RWPE1 (cell line): ENCODE results near the gene RGS4.
"Not testable (repeated sequence)": the region's sequence is repeated elsewhere in the genome, so short reads cannot be mapped to it uniquely, and the experiment has no call there.

Experiments
- CTCF ChIA-PET: fragments of 350-600 bp; sonication (Branson Sonifier 250); formaldehyde crosslinking; extraction: SDS; loops from one replicate; lab custom pipeline; 2021; lab: Yijun Ruan, JAX
- POLR2A ChIA-PET: fragments of 400-600 bp; formaldehyde crosslinking; extraction: SDS; loops from one replicate; lab custom pipeline; 2020; ENCODE audit warnings: antibody characterized with exemption; ENCODE audit not compliant: low non-redundant PET; lab: Yijun Ruan, JAX
- DNase-seq: peaks from one replicate; pipeline ENCODE4 v3.0.0; 2012; ENCODE audit warnings: low spot score
- H3K27ac ChIP-seq: fragments of 450-650 bp; 2 replicates; pipeline ENCODE4 v1.5.1; 2017
- TF ChIP-seq, protein P1 (sequence below): fragments of 450-650 bp; conservative IDR thresholded peaks from 2 replicates; pipeline ENCODE4 v1.5.1; 2017; ENCODE audit warnings: low read depth, mild to moderate bottlenecking

The RGS4 gene

GRCh38 chr1:163076981-163077761 lies 8.0 kb downstream of the RGS4 start:
- no peak for DNase-seq
- no peak overlapping the region for H3K27ac ChIP-seq
- CTCF ChIA-PET = no interaction called here
- POLR2A ChIA-PET = no interaction called here
- TF ChIP-seq, protein P1, sequence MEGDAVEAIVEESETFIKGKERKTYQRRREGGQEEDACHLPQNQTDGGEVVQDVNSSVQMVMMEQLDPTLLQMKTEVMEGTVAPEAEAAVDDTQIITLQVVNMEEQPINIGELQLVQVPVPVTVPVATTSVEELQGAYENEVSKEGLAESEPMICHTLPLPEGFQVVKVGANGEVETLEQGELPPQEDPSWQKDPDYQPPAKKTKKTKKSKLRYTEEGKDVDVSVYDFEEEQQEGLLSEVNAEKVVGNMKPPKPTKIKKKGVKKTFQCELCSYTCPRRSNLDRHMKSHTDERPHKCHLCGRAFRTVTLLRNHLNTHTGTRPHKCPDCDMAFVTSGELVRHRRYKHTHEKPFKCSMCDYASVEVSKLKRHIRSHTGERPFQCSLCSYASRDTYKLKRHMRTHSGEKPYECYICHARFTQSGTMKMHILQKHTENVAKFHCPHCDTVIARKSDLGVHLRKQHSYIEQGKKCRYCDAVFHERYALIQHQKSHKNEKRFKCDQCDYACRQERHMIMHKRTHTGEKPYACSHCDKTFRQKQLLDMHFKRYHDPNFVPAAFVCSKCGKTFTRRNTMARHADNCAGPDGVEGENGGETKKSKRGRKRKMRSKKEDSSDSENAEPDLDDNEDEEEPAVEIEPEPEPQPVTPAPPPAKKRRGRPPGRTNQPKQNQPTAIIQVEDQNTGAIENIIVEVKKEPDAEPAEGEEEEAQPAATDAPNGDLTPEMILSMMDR = no peak

- H3K27ac ChIP-seq = no peak overlapping the region
- TF ChIP-seq, protein P1 = no peak
- no peak for DNase-seq
- POLR2A ChIA-PET = no interaction called here
- CTCF ChIA-PET = no interaction called here
Observed at GRCh38 chr1:163082971-163083370, 13.8 kb downstream of the RGS4 start.

- POLR2A ChIA-PET = no interaction called here
- peak; percentile 20 for DNase-seq
- TF ChIP-seq, protein P1 = no peak
- CTCF ChIA-PET = no interaction called here
- no peak overlapping the region for H3K27ac ChIP-seq
Observed at GRCh38 chr1:163083690-163084089, 14.5 kb downstream of the RGS4 start.

DNA sequence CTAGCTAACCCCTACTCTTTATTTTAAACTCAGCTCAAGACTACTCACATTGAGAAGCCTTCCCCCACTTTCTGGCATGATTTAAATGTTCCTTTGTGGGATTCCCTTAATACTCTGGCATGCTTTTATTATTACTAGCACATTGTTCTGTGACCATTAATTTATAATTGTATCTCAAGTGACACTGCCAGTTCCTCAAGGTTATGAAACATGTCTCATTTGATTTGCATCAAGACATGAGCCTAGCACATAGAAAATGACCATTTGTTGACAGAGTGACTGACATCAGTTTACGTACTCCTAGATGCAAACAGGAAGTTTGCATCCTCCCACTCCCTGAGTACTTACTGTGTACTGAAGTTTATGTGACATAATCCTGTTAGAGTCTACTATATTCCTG lies 15.2 kb downstream of the RGS4 start:
- ChIA-PET POLR2A (no interaction called here), CTCF (no interaction called here)
- no peak for DNase-seq
- no peak overlapping the region for H3K27ac ChIP-seq
- TF ChIP-seq, protein P1 = no peak

- H3K27ac ChIP-seq = no peak overlapping the region
- no peak for DNase-seq
- TF ChIP-seq, protein P1 = no peak
- POLR2A ChIA-PET = no interaction called here
- CTCF ChIA-PET = interaction anchor here (0.6 kb wide), 1 partner anchor 43 kb away, joined by 3 read pairs; no protein-coding TSS in a partner anchor
Observed at GRCh38 chr1:163085041-163085903, 16.1 kb downstream of the RGS4 start.

DNA sequence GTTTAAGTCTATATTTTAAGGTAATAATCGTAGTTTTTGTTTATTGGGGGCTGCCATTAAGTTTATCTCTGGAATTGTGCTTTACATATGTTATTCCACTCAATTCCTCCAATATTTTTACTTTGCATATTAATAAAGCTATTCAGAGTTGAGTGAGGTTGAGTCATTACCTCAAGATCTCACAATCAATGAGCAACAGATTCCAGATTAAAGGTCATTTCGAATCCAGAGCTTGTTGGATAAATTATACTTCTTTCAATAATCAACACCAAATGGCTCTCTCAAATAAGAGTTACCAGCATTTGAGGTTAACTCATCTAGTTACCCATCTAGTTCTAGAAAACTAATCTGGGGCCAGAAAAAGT lies 16.7 kb downstream of the RGS4 start:
- H3K27ac ChIP-seq = no peak overlapping the region
- POLR2A ChIA-PET = no interaction called here
- no peak for DNase-seq
- TF ChIP-seq, protein P1 = no peak
- CTCF ChIA-PET = interaction anchor here (0.6 kb wide), 2 partner anchors 42 to 71 kb away, joined by 3 read pairs; no protein-coding TSS in a partner anchor

DNA sequence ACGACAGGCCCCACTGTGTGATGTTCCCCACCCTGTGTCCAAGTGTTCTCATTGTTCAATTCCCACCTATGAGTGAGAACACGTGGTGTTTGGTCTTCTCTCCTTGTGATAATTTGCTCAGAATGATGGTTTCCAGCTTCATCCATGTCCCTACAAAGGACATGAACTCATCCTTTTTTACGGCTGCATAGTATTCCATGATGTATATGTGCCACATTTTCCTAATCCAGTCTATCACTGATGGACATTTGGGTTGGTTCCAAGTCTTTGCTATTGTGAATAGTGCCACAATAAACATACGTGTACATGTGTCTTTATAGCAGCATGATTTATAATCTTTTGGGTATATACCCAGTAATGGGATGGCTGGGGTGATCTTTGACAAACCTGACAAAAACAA lies 20.0 kb downstream of the RGS4 start:
- DNase-seq, POLR2A ChIA-PET, H3K27ac ChIP-seq, CTCF ChIA-PET: not testable (repeated sequence)
